GM12878 (cell line): ENCODE measurements around the gene MTRR. TPM values are rescaled to one million over a fixed set of nuclear protein-coding genes. Genes with fewer than 3 reads are reported as not detected.

Source experiments
- ATAC-seq: fragments of 200-7000 bp; cut with Tn5 transposase; 3 replicates; pipeline ENCODE4 v1.9.1; 2020; ENCODE audit warnings: mild to moderate bottlenecking, moderate library complexity
- BruUV-seq: library from RNA; stranded (reverse); fragments of 400-500 nt; replicated peaks from 2 replicates; lab custom pipeline; 2021; lab: Mats Ljungman, UMichigan
- CTCF ChIA-PET: fragments of 300-600 bp; sonication (Branson Sonifier 250); formaldehyde crosslinking; extraction: SDS; loops from one replicate; lab custom pipeline; 2021; ENCODE audit warnings: inconsistent platforms; lab: Yijun Ruan, JAX
- POLR2A ChIA-PET: fragments of 350-600 bp; formaldehyde crosslinking; extraction: SDS; loops from one replicate; lab custom pipeline; 2021; ENCODE audit warnings: inconsistent platforms; lab: Charles Lee
- RAD21 ChIA-PET: fragments of 300-600 bp; sonication (Branson Sonifier 250); formaldehyde crosslinking; loops from one replicate; lab custom pipeline; 2023; ENCODE audit warnings: antibody characterized with exemption; ENCODE audit not compliant: unreplicated experiment; lab: Charles Lee
- SMC1A ChIA-PET: fragments of 300-600 bp; sonication (Branson Sonifier 250); formaldehyde crosslinking; loops from one replicate; lab custom pipeline; 2023; ENCODE audit not compliant: unreplicated experiment, uncharacterized antibody; lab: Charles Lee
- DNase-seq: peaks from one replicate; pipeline ENCODE4 v3.0.0-alpha.2; 2011; ENCODE audit warnings: low read depth, low spot score
- FAIRE-seq: peaks from 3 replicates; lab custom pipeline; 2011; peaks lifted over from hg19 to GRCh38; lab: Jason Lieb, UNC
- H2AFZ ChIP-seq: 2 replicates; pipeline ENCODE4 v1.6.0; 2011; ENCODE audit warnings: low read depth, low read length, control low read depth; ENCODE audit not compliant: control insufficient read depth
- H3K27ac ChIP-seq: 2 replicates; pipeline ENCODE4 v1.5.1; 2011; ENCODE audit warnings: control low read depth; ENCODE audit not compliant: control insufficient read depth, insufficient read depth
- H3K27me3 ChIP-seq, 2 experiments: replicated peaks in 1 of 2; 2 replicates each; pipeline versions ENCODE4 v1.6.0 to v1.6.1; 2011; ENCODE audit warnings: low read length in 1 of 2; ENCODE audit not compliant: control insufficient read depth in 2 of 2, insufficient read depth in 2 of 2
- H3K36me3 ChIP-seq, 2 experiments: 2 replicates each; pipeline ENCODE4 v1.5.1; 2011; ENCODE audit warnings: low read length in 1 of 2; ENCODE audit not compliant: control insufficient read depth in 2 of 2, insufficient read depth in 2 of 2
- H3K4me1 ChIP-seq: 2 replicates; pipeline ENCODE4 v1.6.1; 2011; ENCODE audit warnings: mild to moderate bottlenecking, low read length, moderate library complexity, mixed read lengths; ENCODE audit not compliant: control insufficient read depth, insufficient read depth
- H3K4me2 ChIP-seq: 2 replicates; pipeline ENCODE4 v1.6.0; 2011; ENCODE audit warnings: control low read depth; ENCODE audit not compliant: control insufficient read depth, insufficient read depth
- H3K4me3 ChIP-seq: fragments of 200-600 bp; sonication (generic); 2 replicates; pipeline ENCODE4 v1.5.1; 2016
- H3K79me2 ChIP-seq: 2 replicates; pipeline ENCODE4 v1.6.0; 2011; ENCODE audit warnings: low read length; ENCODE audit not compliant: control insufficient read depth, insufficient read depth
- H3K9ac ChIP-seq: 2 replicates; pipeline ENCODE4 v1.8.0; 2011; ENCODE audit warnings: low read length, control low read depth, mixed read lengths; ENCODE audit not compliant: control insufficient read depth, insufficient read depth
- H3K9me3 ChIP-seq: replicated peaks from 3 replicates; pipeline ENCODE4 v1.5.1; 2011; ENCODE audit warnings: mild to moderate bottlenecking, low read length; ENCODE audit not compliant: control insufficient read depth, insufficient read depth
- H4K20me1 ChIP-seq: 2 replicates; pipeline ENCODE4 v1.6.0; 2011; ENCODE audit not compliant: control insufficient read depth, insufficient read depth
- E2F8 ChIP-seq: fragments of 450-650 bp; IDR thresholded peaks from 2 replicates; pipeline ENCODE4 v1.6.1; 2018; ENCODE audit warnings: mild to moderate bottlenecking, low read depth, moderate library complexity; ENCODE audit not compliant: partially characterized antibody
- HDAC2 ChIP-seq: fragments of 200-600 bp; sonication (generic); IDR thresholded peaks from 2 replicates; pipeline ENCODE4 v1.6.1; 2017
- MYC ChIP-seq: IDR thresholded peaks from 2 replicates; pipeline ENCODE4 v1.6.1; 2011; ENCODE audit warnings: mild to moderate bottlenecking, low read length, moderate library complexity, inconsistent platforms; ENCODE audit not compliant: insufficient read depth, insufficient replicate concordance, insufficient read length, severe bottlenecking
- NBN ChIP-seq: fragments of 450-650 bp; IDR thresholded peaks from 2 replicates; pipeline ENCODE4 v1.6.1; 2016
- POLR2AphosphoS2 ChIP-seq: IDR thresholded peaks from 2 replicates; pipeline ENCODE4 v1.6.1; 2011; ENCODE audit warnings: low read depth, mild to moderate bottlenecking, low read length, improper control_type of control experiment, moderate library complexity
- SMARCA5 ChIP-seq: fragments of 450-650 bp; IDR thresholded peaks from 2 replicates; pipeline ENCODE4 v1.6.1; 2017; ENCODE audit warnings: mild to moderate bottlenecking
- YY1 ChIP-seq: IDR thresholded peaks from 2 replicates; pipeline ENCODE4 v1.6.1; 2011; ENCODE audit warnings: low read depth, mild to moderate bottlenecking, low read length
- ZNF24 ChIP-seq: fragments of 450-650 bp; IDR thresholded peaks from 2 replicates; pipeline ENCODE4 v1.6.1; 2017; ENCODE audit warnings: antibody characterized with exemption, mild to moderate bottlenecking
- WGBS: methylation state at CpG from one replicate; pipeline ENCODE4 v1.1.6; 2016; ENCODE audit warnings: low lambda C conversion rate; ENCODE audit not compliant: insufficient replicate concordance, insufficient coverage; ENCODE audit errors: missing lambda C conversion rate; 5-methylcytosine and 5-hydroxymethylcytosine counted together
- in situ Hi-C: fragments of 300-500 bp; cut with MboI; formaldehyde crosslinking; loops from 9 replicates; pipeline ENCODE4 v1.14.3; 2018; ENCODE audit warnings: mixed read lengths
- intact Hi-C: fragments of 100-400 bp; cut with micrococcal nuclease; formaldehyde crosslinking; loops from one replicate; pipeline ENCODE4 v1.14.2; 2022; ENCODE audit not compliant: unreplicated experiment
- polyA plus RNA-seq, 11 experiments: library from polyadenylated mRNA; depleted of rRNA in 4 of 11; unstranded in 6 of 11; stranded (reverse) in 5 of 11; fragments of >200 nt; fragmentation: Nextera tagmentation in 4 of 11; fragmentation: Illumina TruSeq in 1 of 11; extraction: Ambion mirVana in 4 of 11; extraction: Trizol in 1 of 11; gene quantifications; 1 replicate in 1 of 11; 2 replicates in 10 of 11; pipeline versions ENCODE4 v1.2.1 to v1.2.3, GENCODE V29; 2011 to 2016; ENCODE audit warnings: inconsistent platforms in 2 of 11, missing spikeins in 2 of 11, low read depth in 1 of 11
- total RNA-seq, 4 experiments: library from RNA; depleted of rRNA in 3 of 4; stranded (reverse); fragments of >200 nt in 3 of 4; fragmentation: Illumina TruSeq in 1 of 4; extraction: Trizol in 1 of 4; gene quantifications; 2 replicates each; pipeline versions ENCODE4 v1.2.1 to v1.2.3, GENCODE V29; 2013 to 2021

The MTRR gene
- total and polyA plus RNA-seq, 10 of the 15 experiments (the other 5 are each of a cell fraction or from before 2014, with no cell fraction given) = 13.8 to 76.9 (median 38.0) TPM

- in situ Hi-C loops = no loop called here
- FAIRE-seq = no peak
- ChIA-PET RAD21 (no interaction called here), CTCF (interaction anchor here (1.3 kb wide), 1 partner anchor 12 kb away, joined by 4 read pairs; no protein-coding TSS in a partner anchor), POLR2A (no interaction called here), SMC1A (interaction anchor here (0.8 to 1.4 kb wide), 2 partner anchors 13 to 42 kb away, joined by 3 read pairs; no protein-coding TSS in a partner anchor)
- H3K4me1 ChIP-seq = no peaks in the 10 kb centered on the region
- BruUV-seq = no TSS peak
- H3K36me3 ChIP-seq = no peaks in the 10 kb centered on the region
- H3K4me2 ChIP-seq = no peak overlapping the region
- ATAC-seq = no peak
- intact Hi-C loops = no loop called here
- no peaks in the 10 kb centered on the region for H4K20me1 ChIP-seq
- no peak for TF ChIP-seq POLR2AphosphoS2
- no peak for TF ChIP-seq ZNF24
- TF ChIP-seq YY1 = no peak
- TF ChIP-seq NBN = no peak
- no peak for TF ChIP-seq HDAC2
- no peak for TF ChIP-seq MYC
- no peak for TF ChIP-seq SMARCA5
- TF ChIP-seq E2F8 = no peak
- WGBS = 44% methylated on average over 3 of the region's 3 CpGs
- no peak overlapping the region for H3K4me3 ChIP-seq
- no peak overlapping the region for H2AFZ ChIP-seq
- no peaks in the 10 kb centered on the region for H3K79me2 ChIP-seq
- no peaks in the 10 kb centered on the region for H3K27me3 ChIP-seq
- no peak overlapping the region for H3K27ac ChIP-seq
- no peak overlapping the region for H3K9ac ChIP-seq
- H3K9me3 ChIP-seq = no peaks in the 10 kb centered on the region
- DNase-seq = no peak
Measured at GRCh38 chr5:7941692-7942091, 72.7 kb downstream of the MTRR start.
